Epidermal melanocyte (primary cell): Measurements from ENCODE around the gene TRIM66.

Experiments
- DNase-seq: peaks from one replicate; pipeline ENCODE4 v3.0.0; 2011; ENCODE audit warnings: low spot score; ENCODE audit not compliant: insufficient read length

TRIM66 gene

GRCh38 chr11:8610532-8611116, 71.8 kb downstream of the TRIM66 start:
- DNase-seq: no peak

GRCh38 chr11:8608652-8609051, 73.8 kb downstream of the TRIM66 start:
- no peak for DNase-seq

DNA sequence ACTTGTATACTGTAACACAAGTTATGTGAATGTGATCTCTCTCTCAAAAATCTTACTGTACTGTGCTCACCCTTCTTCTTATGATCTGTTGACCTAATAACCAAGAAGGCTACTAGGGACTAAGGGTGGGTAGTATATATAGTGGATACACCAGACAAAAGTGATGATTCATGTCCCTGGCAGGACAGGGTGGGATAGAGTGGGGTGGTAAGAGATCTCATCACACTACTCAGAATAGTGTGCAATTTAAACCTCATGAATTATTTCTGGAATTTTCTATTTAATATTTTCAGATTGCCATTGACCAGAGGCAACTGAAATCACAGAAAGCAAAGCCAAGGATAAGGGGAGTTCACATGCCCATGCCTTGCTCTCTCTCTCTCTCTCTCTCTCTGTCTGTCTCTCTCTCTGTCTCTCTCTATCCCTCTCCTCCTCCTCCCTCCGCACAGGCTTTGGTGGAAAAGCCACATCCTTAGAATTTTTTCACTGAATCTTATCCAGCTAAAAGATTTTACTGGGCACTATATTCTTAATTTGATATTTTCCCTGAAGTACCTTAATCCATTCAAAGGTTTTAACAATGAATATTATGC, 76.4 kb downstream of the TRIM66 start:
- no peak for DNase-seq

DNA sequence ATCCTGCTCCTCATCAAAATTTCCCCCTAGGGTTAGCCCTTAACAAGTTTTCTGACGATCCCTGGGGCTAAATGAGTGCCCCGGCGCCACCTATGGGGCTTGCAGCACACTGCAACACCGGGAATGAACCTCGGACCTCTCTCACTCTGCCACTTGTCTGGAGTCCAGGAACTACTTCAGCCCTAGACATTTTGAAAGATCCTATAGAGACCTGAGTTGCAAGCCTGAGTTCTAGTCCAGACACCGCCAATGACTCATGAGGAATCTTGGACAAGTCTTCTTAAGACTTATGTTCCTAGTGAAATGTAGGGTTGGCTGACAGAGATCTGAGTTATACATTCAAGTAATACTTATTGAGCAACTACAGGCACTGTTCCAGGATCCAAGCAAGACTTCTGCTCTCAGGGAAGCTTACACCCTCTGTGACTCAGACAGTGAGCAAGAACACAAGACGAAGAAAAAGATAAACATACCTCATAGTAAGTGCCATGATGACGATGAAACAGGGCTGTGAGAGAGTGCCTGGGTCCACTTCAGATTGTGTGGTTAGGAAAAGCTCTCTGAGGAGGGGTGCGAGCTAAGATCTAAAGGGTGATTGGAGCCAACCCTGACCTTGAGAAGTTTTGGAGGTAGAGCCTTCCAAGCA, 78.3 kb downstream of the TRIM66 start:
- peak; percentile 29 for DNase-seq

GRCh38 chr11:8603696-8604077, 78.8 kb downstream of the TRIM66 start:
- DNase-seq: no peak

GRCh38 chr11:8601376-8602133, 80.9 kb downstream of the TRIM66 start:
- no peak for DNase-seq

- DNase-seq: no peak
These were observed 84.0 kb downstream of the TRIM66 start for GRCh38 chr11:8598506-8598905.

- no peak for DNase-seq
These were observed 85.3 kb downstream of the TRIM66 start for GRCh38 chr11:8597182-8597581.

DNA sequence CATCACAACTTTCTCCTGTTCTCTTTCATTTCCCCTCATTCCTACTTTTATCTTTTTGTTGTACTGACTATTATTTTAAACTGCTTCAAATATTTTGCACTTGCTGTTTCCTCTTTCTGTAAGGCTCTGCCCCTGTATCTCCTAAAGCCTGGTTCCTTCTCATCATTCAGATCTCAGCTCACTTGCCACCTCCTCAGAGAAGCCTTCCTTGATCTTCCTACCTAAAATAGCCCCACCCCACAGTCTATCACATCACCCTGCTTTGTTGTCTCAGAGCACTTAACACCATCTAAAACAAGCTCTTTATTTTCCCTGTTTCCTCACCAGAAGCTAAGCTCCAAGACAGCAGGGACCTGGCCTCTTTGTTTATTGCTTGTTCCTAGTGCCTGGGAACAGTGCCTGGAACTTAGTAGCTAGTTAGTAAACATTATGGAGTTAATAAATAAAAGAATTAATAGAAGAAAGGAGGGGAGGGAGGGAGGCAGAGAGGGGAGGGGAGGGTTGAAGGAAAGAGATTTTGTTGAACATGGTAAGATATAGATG, 85.9 kb downstream of the TRIM66 start:
- DNase-seq: no peak

DNA sequence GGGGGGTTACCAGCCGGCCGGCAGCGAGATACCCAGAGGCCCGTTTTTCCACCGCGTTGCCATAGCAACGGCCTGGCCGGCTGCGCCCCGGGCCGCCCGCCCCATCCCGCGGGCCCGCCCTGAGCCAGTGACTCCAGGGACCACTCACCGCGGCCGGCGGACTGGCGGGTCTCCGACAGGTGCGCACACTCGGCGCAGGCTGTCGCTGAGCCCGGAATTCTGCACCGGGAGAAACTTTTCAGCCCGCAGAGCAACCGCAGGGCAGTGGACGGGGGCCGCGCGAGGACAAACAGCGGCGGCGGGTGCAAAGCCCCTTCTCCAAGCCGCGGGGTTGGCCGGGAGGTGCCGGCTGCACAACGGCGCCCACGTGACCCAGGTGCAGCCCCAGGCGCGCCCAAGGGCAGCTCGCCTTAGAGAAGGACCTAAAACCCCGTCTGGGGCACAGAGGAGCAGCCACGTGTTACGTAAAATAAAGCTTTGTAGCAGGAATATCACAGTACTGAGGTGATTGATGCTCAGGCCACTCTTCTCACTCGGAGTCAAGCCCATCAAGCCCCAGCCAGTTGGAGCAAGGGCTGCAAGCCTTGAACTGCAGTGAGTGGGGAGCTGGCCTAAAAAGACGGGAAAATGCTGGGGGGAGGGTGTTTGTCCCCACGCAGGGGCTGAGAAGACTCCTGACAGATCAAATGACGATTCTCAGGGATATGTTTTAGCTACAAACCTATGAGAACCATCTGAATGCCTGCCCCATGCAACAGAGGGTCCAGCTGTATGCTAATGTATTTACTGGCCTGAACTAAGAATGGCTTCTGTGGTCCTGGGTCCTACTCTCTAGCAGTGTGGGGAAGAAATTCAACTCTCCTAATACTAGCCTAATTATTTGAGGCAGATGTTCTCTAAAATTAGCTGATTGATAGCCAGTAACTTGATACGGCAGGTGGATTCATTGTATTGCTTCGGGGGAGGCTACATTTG, 88.2 kb downstream of the TRIM66 start, which contains the start of gene STK33:
Gene STK33, minus strand, starts transcription at position 294 of the 975 bp plus-strand sequence. CDS start 119,323 bp downstream, outside the sequence.
- DNase-seq: no peak

DNA sequence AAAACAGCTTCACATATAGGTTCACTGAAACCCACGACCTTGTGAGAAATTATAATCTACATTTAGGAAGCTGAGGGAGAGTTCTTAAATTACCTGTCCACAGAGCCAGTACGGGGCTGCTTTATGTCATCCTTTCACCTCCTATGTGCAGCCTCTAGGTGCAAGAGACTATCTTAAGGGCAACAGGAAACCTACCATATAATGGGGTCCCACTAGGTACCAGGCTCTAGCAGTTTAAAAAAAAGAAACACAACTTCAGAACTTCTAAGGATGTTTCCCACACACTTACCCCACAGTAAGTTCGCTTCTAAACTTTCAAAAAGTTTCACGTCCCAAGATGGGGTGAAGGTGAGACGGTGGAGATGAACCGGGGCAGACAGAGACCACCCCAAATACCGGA, 89.0 kb downstream of the TRIM66 start:
- DNase-seq: no peak

DNA sequence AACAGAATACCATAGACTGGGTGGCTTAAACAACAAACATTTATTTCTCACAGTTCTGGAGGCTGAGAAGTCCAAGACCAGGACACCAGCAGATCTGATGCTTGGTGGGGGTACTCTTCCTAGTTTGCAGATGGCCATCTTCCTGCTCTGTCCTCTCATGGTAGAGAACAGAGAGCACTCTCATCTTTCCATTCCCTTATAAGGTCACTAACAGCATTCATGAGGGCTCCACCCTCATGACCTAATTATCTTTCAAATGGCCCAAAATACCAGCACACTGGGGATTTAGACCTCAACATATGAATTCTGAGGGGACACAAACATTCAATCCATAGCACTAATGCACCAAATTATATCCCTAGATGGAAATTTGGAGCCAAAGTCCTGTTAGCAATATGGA, 94.5 kb downstream of the TRIM66 start:
- no peak for DNase-seq

GRCh38 chr11:8586805-8587204, 95.7 kb downstream of the TRIM66 start:
- no peak for DNase-seq

GRCh38 chr11:8586184-8586583, 96.3 kb downstream of the TRIM66 start:
- DNase-seq: no peak

- no peak for DNase-seq
These were observed 98.0 kb downstream of the TRIM66 start for GRCh38 chr11:8584511-8584910.

DNA sequence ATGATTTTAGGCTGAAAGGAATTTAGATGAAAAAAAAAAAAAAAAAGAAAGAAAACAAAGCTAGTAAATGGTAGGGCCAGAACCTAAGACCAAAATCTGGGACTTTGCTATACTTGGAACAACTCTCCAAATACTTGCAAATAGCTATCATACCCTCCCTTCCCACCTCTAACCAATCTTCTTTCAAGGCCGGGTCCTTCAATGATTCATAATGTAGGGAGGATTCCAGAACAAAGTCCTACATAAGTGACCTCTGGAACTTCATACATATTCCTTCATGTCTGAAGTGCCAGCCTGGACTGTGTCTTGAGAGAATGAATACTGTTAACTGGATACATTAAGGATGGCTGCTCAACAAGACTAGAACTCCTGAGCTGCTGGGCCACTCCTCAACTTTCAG, 98.4 kb downstream of the TRIM66 start:
- DNase-seq: no peak

- DNase-seq: no peak
These were observed 101.2 kb downstream of the TRIM66 start for GRCh38 chr11:8581300-8581699.

GRCh38 chr11:8577791-8578581, 104.5 kb downstream of the TRIM66 start:
- DNase-seq: no peak

DNA sequence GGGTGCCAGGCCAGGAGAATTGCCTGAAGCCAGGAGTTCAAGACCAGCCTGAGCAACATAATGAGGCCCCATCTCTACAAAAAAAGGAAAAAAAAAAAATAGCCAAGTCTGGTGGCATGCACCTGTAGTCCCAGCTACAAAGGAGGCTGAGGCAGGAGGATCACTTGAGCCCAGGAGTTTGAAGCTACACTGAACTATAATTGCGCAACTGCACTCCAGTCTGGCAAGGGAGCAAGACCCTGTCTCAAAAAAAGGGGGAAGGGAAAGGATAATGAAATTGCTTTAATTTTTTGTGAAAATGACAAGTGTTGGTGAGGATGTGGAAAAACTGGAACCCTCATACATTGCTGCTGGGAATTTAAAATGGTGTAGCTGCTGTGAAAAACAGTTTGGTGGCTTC, 107.7 kb downstream of the TRIM66 start:
- DNase-seq: no peak

GRCh38 chr11:8573777-8574176, 108.7 kb downstream of the TRIM66 start:
- DNase-seq: no peak
